ENCODE results near the gene DDRGK1. TPM values are rescaled to one million over a fixed set of nuclear protein-coding genes. Genes with fewer than 3 reads are reported as not detected.

Gene DDRGK1
- total and polyA plus RNA-seq, 2 of the 8 experiments (the other 6 are each of a cell fraction or from before 2014, with no cell fraction given) = 29.4 to 42.0 TPM

DNA sequence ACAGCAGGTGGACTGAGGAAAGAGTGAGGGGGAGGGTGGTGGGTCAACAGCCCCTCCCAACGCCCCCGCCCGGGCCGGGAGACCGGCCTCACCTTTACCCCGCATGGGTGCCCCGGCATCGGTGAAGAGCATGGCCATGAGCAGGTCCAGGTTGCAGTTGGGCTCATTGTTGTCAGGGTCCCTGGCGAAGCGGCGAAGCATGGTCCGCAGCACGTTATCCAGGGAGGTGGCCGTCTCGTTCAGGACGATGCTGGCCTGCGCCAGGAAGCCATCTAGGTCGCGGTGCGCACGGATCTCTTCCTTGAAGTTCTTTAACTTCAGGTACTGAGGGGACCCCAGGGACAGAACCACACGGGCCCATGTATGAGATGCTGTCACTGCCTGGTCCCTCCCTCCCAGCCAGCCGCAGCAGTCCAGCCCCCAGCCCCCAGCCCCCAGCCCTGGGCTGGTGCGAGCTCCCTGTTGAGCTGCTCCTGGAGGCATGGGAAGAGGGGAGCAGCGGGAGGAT, 29.6 kb upstream of the DDRGK1 start (continued):
- TF ChIP-seq, protein P1, sequence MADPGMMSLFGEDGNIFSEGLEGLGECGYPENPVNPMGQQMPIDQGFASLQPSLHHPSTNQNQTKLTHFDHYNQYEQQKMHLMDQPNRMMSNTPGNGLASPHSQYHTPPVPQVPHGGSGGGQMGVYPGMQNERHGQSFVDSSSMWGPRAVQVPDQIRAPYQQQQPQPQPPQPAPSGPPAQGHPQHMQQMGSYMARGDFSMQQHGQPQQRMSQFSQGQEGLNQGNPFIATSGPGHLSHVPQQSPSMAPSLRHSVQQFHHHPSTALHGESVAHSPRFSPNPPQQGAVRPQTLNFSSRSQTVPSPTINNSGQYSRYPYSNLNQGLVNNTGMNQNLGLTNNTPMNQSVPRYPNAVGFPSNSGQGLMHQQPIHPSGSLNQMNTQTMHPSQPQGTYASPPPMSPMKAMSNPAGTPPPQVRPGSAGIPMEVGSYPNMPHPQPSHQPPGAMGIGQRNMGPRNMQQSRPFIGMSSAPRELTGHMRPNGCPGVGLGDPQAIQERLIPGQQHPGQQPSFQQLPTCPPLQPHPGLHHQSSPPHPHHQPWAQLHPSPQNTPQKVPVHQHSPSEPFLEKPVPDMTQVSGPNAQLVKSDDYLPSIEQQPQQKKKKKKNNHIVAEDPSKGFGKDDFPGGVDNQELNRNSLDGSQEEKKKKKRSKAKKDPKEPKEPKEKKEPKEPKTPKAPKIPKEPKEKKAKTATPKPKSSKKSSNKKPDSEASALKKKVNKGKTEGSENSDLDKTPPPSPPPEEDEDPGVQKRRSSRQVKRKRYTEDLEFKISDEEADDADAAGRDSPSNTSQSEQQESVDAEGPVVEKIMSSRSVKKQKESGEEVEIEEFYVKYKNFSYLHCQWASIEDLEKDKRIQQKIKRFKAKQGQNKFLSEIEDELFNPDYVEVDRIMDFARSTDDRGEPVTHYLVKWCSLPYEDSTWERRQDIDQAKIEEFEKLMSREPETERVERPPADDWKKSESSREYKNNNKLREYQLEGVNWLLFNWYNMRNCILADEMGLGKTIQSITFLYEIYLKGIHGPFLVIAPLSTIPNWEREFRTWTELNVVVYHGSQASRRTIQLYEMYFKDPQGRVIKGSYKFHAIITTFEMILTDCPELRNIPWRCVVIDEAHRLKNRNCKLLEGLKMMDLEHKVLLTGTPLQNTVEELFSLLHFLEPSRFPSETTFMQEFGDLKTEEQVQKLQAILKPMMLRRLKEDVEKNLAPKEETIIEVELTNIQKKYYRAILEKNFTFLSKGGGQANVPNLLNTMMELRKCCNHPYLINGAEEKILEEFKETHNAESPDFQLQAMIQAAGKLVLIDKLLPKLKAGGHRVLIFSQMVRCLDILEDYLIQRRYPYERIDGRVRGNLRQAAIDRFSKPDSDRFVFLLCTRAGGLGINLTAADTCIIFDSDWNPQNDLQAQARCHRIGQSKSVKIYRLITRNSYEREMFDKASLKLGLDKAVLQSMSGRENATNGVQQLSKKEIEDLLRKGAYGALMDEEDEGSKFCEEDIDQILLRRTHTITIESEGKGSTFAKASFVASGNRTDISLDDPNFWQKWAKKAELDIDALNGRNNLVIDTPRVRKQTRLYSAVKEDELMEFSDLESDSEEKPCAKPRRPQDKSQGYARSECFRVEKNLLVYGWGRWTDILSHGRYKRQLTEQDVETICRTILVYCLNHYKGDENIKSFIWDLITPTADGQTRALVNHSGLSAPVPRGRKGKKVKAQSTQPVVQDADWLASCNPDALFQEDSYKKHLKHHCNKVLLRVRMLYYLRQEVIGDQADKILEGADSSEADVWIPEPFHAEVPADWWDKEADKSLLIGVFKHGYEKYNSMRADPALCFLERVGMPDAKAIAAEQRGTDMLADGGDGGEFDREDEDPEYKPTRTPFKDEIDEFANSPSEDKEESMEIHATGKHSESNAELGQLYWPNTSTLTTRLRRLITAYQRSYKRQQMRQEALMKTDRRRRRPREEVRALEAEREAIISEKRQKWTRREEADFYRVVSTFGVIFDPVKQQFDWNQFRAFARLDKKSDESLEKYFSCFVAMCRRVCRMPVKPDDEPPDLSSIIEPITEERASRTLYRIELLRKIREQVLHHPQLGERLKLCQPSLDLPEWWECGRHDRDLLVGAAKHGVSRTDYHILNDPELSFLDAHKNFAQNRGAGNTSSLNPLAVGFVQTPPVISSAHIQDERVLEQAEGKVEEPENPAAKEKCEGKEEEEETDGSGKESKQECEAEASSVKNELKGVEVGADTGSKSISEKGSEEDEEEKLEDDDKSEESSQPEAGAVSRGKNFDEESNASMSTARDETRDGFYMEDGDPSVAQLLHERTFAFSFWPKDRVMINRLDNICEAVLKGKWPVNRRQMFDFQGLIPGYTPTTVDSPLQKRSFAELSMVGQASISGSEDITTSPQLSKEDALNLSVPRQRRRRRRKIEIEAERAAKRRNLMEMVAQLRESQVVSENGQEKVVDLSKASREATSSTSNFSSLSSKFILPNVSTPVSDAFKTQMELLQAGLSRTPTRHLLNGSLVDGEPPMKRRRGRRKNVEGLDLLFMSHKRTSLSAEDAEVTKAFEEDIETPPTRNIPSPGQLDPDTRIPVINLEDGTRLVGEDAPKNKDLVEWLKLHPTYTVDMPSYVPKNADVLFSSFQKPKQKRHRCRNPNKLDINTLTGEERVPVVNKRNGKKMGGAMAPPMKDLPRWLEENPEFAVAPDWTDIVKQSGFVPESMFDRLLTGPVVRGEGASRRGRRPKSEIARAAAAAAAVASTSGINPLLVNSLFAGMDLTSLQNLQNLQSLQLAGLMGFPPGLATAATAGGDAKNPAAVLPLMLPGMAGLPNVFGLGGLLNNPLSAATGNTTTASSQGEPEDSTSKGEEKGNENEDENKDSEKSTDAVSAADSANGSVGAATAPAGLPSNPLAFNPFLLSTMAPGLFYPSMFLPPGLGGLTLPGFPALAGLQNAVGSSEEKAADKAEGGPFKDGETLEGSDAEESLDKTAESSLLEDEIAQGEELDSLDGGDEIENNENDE (IDR thresholded peaks at IDR 0.05; ENCODE audit: insufficient replicate concordance, low read length) = no peak
- TF ChIP-seq ZNF274 (IDR thresholded peaks at IDR 0.05; ENCODE audit: borderline replicate concordance, extremely low read depth, low read length) (no peak), CTBP2 (IDR thresholded peaks at IDR 0.05; ENCODE audit: borderline replicate concordance, insufficient read depth, insufficient read length, low read length) (no peak), SUZ12 (IDR thresholded peaks at IDR 0.05; ENCODE audit: low read length) (no peak), CHD2 (IDR thresholded peaks at IDR 0.05; ENCODE audit: low read length) (no peak), POLR2A (IDR thresholded peaks at IDR 0.05; ENCODE audit: control extremely low read depth in 1 of 2, low read depth in 2 of 2, low read length in 2 of 2) (no peak), RNF2 (IDR thresholded peaks at IDR 0.05; ENCODE audit: borderline replicate concordance, low read depth, low read length, missing control alignments, poor library complexity, severe bottlenecking) (no peak), TCF12 (IDR thresholded peaks at IDR 0.05; ENCODE audit: low read depth, low read length) (no peak), YY1 (IDR thresholded peaks at IDR 0.05; ENCODE audit: low read depth, low read length) (no peak)
